Measurements from ENCODE around the gene MYH13.

DNA sequence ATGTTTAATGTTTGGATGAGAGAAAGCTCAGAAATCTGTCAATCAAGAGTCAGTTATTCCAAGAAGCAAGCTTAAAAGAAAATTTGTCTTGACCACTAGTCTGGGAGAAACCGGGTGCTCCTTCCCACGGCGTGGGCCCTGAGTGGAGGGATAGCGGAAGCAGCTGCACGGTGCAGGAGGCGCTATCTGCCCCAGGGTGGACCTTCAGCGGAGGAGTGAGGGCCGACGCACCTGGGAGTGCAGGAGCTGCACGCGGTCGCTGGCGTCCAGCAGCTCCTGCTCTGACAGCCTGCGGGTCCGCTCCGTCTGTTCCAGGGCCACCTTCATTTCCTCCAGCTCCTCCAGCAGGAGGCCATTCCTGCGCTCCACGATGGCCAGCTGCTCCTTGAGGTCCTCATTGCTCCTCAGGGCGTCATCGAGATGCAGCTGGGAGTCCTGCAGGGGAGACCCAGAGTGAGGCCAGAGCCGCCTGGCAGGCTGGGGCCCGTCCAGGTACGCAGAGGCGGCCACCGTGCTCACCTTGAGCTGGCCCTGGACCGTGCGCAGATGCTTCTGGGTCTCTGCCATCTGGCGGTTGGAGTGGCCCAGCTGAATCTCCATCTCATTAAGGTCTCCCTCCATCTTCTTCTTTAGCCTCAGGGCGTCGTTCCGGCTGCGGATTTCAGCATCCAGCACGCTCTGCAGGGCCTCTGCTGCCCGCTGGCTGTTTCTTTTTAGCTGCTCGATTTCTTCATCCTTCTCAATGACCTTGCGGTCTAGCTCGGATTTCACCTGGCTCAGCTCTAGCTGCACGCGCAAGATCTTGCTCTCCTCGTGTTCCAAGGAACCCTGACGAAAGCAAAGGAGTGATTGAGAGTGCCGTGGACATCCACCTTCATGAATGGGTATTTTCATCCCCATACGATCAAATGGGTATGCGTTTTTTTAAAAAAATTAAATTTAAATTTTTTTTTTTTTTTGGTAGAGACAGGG lies 63.5 kb downstream of the MYH13 start:
- TF ChIP-seq CTCF (IDR thresholded peaks at IDR 0.05; ENCODE audit: low read depth, low read length) (no peak), POLR2A (IDR thresholded peaks at IDR 0.05; ENCODE audit: extremely low read depth, insufficient read length) (no peak), MYC (IDR thresholded peaks at IDR 0.05; ENCODE audit: low read depth, low read length) (no peak)
- TF ChIP-seq, protein P1, sequence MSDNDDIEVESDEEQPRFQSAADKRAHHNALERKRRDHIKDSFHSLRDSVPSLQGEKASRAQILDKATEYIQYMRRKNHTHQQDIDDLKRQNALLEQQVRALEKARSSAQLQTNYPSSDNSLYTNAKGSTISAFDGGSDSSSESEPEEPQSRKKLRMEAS (IDR thresholded peaks at IDR 0.05; ENCODE audit: low read depth, low read length), result no peak

All from NB4 (cell line).